ENCODE measurements around the gene HSPA12A.

The HSPA12A gene

DNA sequence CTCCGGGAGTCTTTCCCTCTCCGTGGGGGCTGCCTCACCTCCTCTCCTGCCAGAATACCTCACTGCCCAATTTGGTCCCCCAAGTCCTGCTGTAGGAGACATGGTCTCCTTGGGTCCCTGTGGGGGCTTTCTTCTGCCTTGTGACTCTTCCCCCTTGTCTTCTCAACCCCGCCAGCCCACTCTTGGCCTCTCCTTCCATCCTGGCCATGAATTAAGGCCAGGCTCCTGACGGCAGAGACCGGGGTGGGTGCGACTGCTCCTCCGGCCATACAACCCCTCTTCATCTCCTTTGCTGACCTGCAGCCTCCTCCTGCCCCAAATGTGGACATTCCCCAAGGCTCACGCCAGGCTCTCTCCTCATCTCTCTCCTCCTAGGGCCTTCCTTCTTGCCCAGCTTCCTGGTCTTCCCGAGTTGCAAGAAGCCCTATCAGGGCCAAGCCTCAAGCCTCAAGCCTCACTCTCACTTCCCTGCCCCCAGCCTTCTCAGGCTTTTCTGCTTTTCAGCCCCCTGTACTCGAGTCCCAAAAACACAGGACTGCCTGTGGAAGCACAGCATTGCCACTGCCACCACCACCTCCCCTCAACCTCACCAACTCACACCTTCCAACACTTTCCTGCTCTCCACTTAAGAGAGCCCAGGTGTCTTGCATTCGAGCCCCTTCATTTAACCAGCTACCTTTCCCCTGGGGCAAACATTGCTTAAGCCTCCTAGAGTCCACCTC, 120.3 kb downstream of the HSPA12A start:
- DNase-seq: no peak

DNA sequence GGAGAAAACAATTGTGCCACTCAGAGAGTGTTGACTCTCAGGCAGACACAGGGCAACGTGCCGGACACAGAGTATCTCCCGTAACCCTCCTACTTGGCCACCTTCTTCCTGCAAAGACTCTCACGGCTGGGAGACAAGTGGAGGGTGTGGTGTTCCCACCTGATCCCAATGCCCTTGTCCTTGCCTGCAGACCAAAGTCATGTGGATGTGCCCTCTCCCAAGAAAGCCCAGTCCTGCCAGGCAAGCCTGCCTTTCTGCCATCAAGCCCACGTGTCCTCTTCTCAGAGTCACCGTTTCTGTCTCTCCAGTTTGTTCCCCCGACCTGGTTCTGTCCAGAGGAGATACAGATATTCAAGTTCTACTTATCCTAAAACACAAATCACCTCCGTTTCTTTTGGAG, 120.9 kb downstream of the HSPA12A start:
- no peak for DNase-seq

Data from cortex of kidney (tissue), 1 donor.